Right cardiac atrium (tissue), 5 donors: ENCODE results near the gene DGKI. TPM values are rescaled to one million over a fixed set of nuclear protein-coding genes. Genes with fewer than 3 reads are reported as not detected.

Source experiments
- ATAC-seq, 2 donors: fragments of 200-7000 bp; cut with Tn5 transposase; one replicate each; pipeline versions ENCODE4 v1.8.0 to v1.9.1; 2020; ENCODE audit warnings: moderate library complexity in 2 of 2, mild to moderate bottlenecking in 1 of 2
- DNase-seq, 3 donors: peaks; one replicate each; pipeline ENCODE4 v3.0.0-alpha.2; 2020
- H3K27ac ChIP-seq: one replicate; pipeline ENCODE4 v1.5.1; 2013; ENCODE audit warnings: mild to moderate bottlenecking, low read length, control low read depth, moderate library complexity
- H3K27me3 ChIP-seq: one replicate; pipeline ENCODE4 v1.6.1; 2013; ENCODE audit not compliant: control insufficient read depth, insufficient read depth
- H3K4me1 ChIP-seq: one replicate; pipeline ENCODE4 v1.6.1; 2013; ENCODE audit warnings: low read length; ENCODE audit not compliant: control insufficient read depth, insufficient read depth
- H3K4me3 ChIP-seq: one replicate; pipeline ENCODE4 v1.5.1; 2013; ENCODE audit warnings: low read length, control low read depth
- H3K9me3 ChIP-seq: one replicate; pipeline ENCODE4 v1.6.1; 2013; ENCODE audit warnings: low read length; ENCODE audit not compliant: control insufficient read depth
- WGBS: extraction: QIAGEN DNeasy Blood & Tissue Kit; methylation state at CpG from one replicate; pipeline ENCODE4 v1.1.7; 2013; 5-methylcytosine and 5-hydroxymethylcytosine counted together
- intact Hi-C, 4 donors: fragments of 100-400 bp; cut with DNase I; formaldehyde crosslinking; loops; one replicate each; pipeline versions ENCODE4 v1.11.0 to v1.14.0; 2022 to 2023
- polyA plus RNA-seq: library from polyadenylated mRNA; stranded (reverse); fragments of 200-250 nt; gene quantifications from one replicate; pipeline ENCODE4 v1.2.3, GENCODE V29; 2013
- total RNA-seq, 4 donors: library from RNA; stranded (reverse); fragmentation: NEBNext Ultra II Directional; extraction: Animal tissue kit (Norgen Biotek cat#: 25700); gene quantifications; one replicate each; pipeline ENCODE4 v1.2.1, GENCODE V29; 2021
- donor health status: healthy with polysubstance abuse.
- donor health status: DM: no; HTN: yes; CAD: no.
- donor health status: DM: no; HTN: no; CAD: no.
- donor health status: DM: no; HTN: yes; CAD: no; lungs with severe emphysema.
- donor health status: DM: yes; HTN: yes; CAD: no.

The DGKI gene
- total and polyA plus RNA-seq, 5 donors, result 2.1 to 14.9 (median 7.7) TPM

- Histone ChIP-seq H3K4me3 (no peak overlapping the region), H3K4me1 (no peaks in the 10 kb centered on the region), H3K27ac (no peak overlapping the region), H3K9me3 (no peaks in the 10 kb centered on the region), H3K27me3 (no peaks in the 10 kb centered on the region)
- no peak for ATAC-seq
- intact Hi-C loops, result no loop called here
- no peak for DNase-seq
- WGBS, result 82% methylated on average over 2 of the region's 2 CpGs
These were observed 36.5 kb downstream of the DGKI start for GRCh38 chr7:137810248-137810647.

DNA sequence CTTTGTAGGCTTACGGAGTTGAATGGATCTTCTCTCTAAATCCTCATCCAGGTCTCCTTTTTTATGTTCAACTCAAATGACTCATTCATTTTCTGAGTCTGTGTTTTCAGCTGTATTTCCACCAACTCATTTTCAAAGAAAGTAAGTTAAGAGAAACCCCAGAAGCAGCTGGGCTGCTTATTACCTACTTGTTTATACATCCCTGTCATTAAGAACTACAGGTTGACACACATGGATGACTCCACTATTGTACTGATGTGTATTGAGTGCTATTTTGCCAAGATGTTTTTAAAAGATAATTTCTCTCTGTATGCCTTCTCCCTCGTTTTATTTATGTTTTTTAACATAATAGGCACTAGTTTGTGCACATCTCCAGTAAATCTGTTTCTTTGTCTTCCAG is 41.9 kb downstream of the DGKI start:
- 77% methylated on average over 2 of the region's 2 CpGs for WGBS
- intact Hi-C loops, result no loop called here
- Histone ChIP-seq H3K4me3 (no peak overlapping the region), H3K9me3 (no peaks in the 10 kb centered on the region), H3K27ac (no peak overlapping the region), H3K4me1 (no peaks in the 10 kb centered on the region), H3K27me3 (no peaks in the 10 kb centered on the region)
- DNase-seq (no peak), ATAC-seq (no peak)

- DNase-seq, result no peak
- WGBS, result 70% methylated on average over 1 of the region's 1 CpG
- Histone ChIP-seq H3K27ac (no peak overlapping the region), H3K4me3 (no peak overlapping the region), H3K9me3 (no peaks in the 10 kb centered on the region), H3K27me3 (no peaks in the 10 kb centered on the region), H3K4me1 (no peaks in the 10 kb centered on the region)
- ATAC-seq, result no peak
- intact Hi-C loops, result no loop called here
These were observed 45.3 kb downstream of the DGKI start for GRCh38 chr7:137801491-137801890.

DNA sequence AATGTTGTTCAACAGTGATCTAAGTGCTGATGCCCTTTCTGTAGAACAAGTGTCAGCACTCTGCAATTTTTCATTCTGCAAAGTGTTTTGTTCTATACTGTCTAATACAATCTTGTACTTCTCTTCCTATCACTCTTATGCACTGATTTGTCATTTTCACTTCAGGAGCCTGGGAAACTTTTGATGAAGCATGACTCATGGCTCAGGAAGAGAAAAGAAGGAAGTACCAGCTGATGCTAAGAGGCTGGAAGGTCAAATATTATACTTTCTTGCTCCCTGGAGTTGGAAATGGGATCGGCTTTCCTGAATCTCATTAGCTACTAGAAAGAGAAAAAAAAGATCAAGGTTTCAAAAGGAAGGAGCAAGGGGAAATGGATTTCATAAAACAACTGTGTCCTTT is 45.8 kb downstream of the DGKI start:
- Histone ChIP-seq H3K27me3 (no peaks in the 10 kb centered on the region), H3K4me1 (no peaks in the 10 kb centered on the region), H3K9me3 (no peaks in the 10 kb centered on the region), H3K4me3 (no peak overlapping the region), H3K27ac (no peak overlapping the region)
- ATAC-seq (no peak), DNase-seq (no peak)
- WGBS, result 41% methylated on average over 1 of the region's 1 CpG
- intact Hi-C loops, result no loop called here

- intact Hi-C loops, result no loop called here
- Histone ChIP-seq H3K27me3 (no peaks in the 10 kb centered on the region), H3K4me1 (no peaks in the 10 kb centered on the region), H3K4me3 (no peak overlapping the region), H3K9me3 (no peaks in the 10 kb centered on the region), H3K27ac (no peak overlapping the region)
- DNase-seq, result no peak
- 87% methylated on average over 4 of the region's 4 CpGs for WGBS
- ATAC-seq, result no peak
These were observed 48.6 kb downstream of the DGKI start for GRCh38 chr7:137798073-137798763.

DNA sequence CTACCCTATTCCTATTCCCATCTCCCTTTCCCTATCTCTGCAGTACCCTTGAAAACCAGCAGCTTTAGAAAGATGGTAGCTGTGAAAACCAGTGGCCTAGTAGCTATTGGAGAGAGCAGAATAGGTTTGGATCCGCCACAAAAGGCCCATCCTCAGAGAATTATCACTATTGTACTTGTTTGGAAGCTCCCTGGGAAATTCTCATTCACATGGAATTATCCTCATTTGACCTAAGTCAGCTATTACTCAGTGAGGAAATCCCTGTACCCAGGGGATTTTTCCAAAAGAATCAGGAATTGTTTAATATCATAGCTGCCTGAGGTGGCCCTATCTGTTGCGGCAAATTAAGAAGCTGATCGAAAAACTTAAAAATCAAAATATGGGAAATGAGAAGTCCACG is 51.6 kb downstream of the DGKI start:
- ATAC-seq, result no peak
- 79% methylated on average over 4 of the region's 4 CpGs for WGBS

DNA sequence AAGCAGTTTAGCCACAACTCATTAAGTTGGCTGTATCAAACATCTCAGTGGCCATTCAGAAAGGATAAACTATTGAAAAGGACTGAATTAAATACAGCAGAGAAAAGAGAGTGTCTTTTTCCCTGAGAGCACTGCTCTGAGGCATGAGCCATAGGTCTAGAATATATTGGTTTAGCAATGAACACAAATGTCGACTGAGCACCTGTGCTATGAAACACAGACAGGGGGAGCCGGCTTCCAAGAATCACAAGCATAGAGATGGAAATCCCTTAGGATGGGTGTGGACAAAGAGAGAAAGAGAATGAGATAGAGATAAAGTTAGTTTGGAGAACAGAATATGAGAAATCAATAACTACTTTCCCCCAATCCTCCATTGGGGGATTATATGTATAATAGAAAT is 54.8 kb downstream of the DGKI start:
- no peak overlapping the region for H3K4me3 ChIP-seq
- 83% methylated on average over 2 of the region's 2 CpGs for WGBS
- ATAC-seq, result no peak
- intact Hi-C loops, result no loop called here
- H3K4me1 ChIP-seq, result no peaks in the 10 kb centered on the region
- no peak for DNase-seq
- H3K27ac ChIP-seq, result no peak overlapping the region
- H3K9me3 ChIP-seq, result no peaks in the 10 kb centered on the region
- no peaks in the 10 kb centered on the region for H3K27me3 ChIP-seq

More for the DNA sequence above, 51.6 kb downstream of the DGKI start:
- DNase-seq, result no peak
- intact Hi-C loops, result no loop called here
- H3K4me3 ChIP-seq, result no peak overlapping the region
- no peaks in the 10 kb centered on the region for H3K4me1 ChIP-seq
- H3K27me3 ChIP-seq, result no peaks in the 10 kb centered on the region
- no peak overlapping the region for H3K27ac ChIP-seq
- no peaks in the 10 kb centered on the region for H3K9me3 ChIP-seq

DNA sequence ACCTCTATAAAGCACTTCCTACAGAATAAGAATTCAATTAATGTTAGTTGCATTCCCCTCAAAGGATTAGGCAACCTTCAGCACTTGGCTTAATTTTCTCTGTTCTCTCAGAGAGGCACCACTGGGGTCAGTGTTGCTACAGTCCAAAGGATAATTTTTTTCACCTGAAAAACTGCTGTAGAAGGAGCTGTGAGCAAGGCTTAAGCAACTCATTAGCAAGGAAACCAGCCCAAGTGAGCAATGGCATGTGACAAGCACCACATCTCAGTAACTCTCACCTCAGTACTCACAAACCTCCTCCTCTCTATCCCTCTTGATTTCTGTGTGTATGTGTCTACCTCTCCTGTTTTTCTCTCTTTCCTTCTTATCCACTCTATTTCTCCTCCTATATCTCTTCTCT is 55.9 kb downstream of the DGKI start:
- no peaks in the 10 kb centered on the region for H3K9me3 ChIP-seq
- H3K4me3 ChIP-seq, result no peak overlapping the region
- ATAC-seq (no peak), DNase-seq (no peak)
- H3K27ac ChIP-seq, result no peak overlapping the region
- H3K4me1 ChIP-seq, result no peaks in the 10 kb centered on the region
- no peaks in the 10 kb centered on the region for H3K27me3 ChIP-seq
- intact Hi-C loops, result no loop called here

- intact Hi-C loops, result no loop called here
- 44% methylated on average over 4 of the region's 4 CpGs for WGBS
- ATAC-seq, result peak; percentile 66 to 87
These were observed 57.4 kb downstream of the DGKI start for GRCh38 chr7:137789215-137789882.

GRCh38 chr7:137787301-137787976 is 59.3 kb downstream of the DGKI start:
- no peak overlapping the region for H3K27ac ChIP-seq
- no peaks in the 10 kb centered on the region for H3K9me3 ChIP-seq
- intact Hi-C loops, result no loop called here
- ATAC-seq (no peak), DNase-seq (no peak)
- 63% methylated on average over 3 of the region's 3 CpGs for WGBS
- no peaks in the 10 kb centered on the region for H3K4me1 ChIP-seq
- H3K4me3 ChIP-seq, result no peak overlapping the region
- H3K27me3 ChIP-seq, result no peaks in the 10 kb centered on the region

More at GRCh38 chr7:137789215-137789882, 57.4 kb downstream of the DGKI start:
- no peaks in the 10 kb centered on the region for H3K27me3 ChIP-seq
- no peak for DNase-seq
- H3K4me3 ChIP-seq, result no peak overlapping the region
- no peak overlapping the region for H3K27ac ChIP-seq
- H3K9me3 ChIP-seq, result no peaks in the 10 kb centered on the region
- H3K4me1 ChIP-seq, result no peaks in the 10 kb centered on the region

DNA sequence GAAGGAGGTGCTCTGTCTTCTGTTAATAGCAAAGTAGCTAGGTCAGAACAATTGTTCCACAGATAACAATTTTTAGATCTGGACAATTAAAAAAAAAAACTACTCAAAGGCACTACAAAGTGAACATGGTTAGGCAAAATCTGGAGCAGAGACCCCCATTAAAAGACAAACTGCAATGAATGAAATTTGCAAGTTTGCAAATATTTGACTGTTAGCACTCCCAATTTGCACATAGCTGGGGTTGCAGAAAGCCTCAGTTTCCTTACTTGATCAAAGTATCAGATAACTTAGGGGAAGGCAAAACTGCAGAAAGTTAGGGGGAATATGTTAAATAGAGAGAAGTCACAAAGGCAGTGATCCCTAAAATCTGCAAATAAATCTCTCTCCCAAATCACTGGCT is 68.3 kb downstream of the DGKI start:
- intact Hi-C loops, result no loop called here
- no peaks in the 10 kb centered on the region for H3K4me1 ChIP-seq
- ATAC-seq, result no peak
- H3K4me3 ChIP-seq, result no peak overlapping the region
- no peaks in the 10 kb centered on the region for H3K9me3 ChIP-seq
- H3K27me3 ChIP-seq, result no peaks in the 10 kb centered on the region
- DNase-seq, result no peak
- H3K27ac ChIP-seq, result no peak overlapping the region
